Muscle of leg (tissue), 11 donors: ENCODE data around the gene PRR36. TPM values are rescaled to one million over a fixed set of nuclear protein-coding genes. Genes with fewer than 3 reads are reported as not detected.

Source experiments
- DNase-seq: peaks from one replicate; pipeline ENCODE4 v3.0.0; 2013
- H3K27ac ChIP-seq: one replicate; pipeline ENCODE4 v1.5.1; 2013; ENCODE audit warnings: mild to moderate bottlenecking, low read length, control low read depth
- H3K27me3 ChIP-seq: one replicate; pipeline ENCODE4 v1.6.1; 2013; ENCODE audit warnings: low read length; ENCODE audit not compliant: control insufficient read depth, insufficient read depth
- H3K36me3 ChIP-seq: one replicate; pipeline ENCODE4 v1.6.1; 2013; ENCODE audit warnings: low read length; ENCODE audit not compliant: control insufficient read depth, insufficient read depth
- H3K4me1 ChIP-seq: one replicate; pipeline ENCODE4 v1.6.1; 2013; ENCODE audit warnings: low read length; ENCODE audit not compliant: control insufficient read depth, insufficient read depth
- H3K4me3 ChIP-seq: one replicate; pipeline ENCODE4 v1.5.1; 2013; ENCODE audit warnings: low read length, control low read depth
- H3K9me3 ChIP-seq: replicated peaks from 2 replicates; pipeline ENCODE4 v1.6.1; 2013; ENCODE audit warnings: low read depth, low read length; ENCODE audit not compliant: control insufficient read depth
- WGBS: methylation state at CpG from one replicate; pipeline ENCODE4 v1.1.5; 2013; ENCODE audit warnings: missing lambda C conversion rate; ENCODE audit not compliant: insufficient coverage; 5-methylcytosine and 5-hydroxymethylcytosine counted together
- polyA plus RNA-seq, 8 donors: library from polyadenylated mRNA; unstranded; fragments of 120-200 nt; gene quantifications; one replicate each; pipeline versions ENCODE4 v1.2.1 to v1.2.3, GENCODE V29; 2013; ENCODE audit warnings: inconsistent platforms in 1 of 8, low replicate concordance in 1 of 8; ENCODE audit not compliant: insufficient read length in 8 of 8, insufficient read depth in 1 of 8
- total RNA-seq: library from RNA; stranded (reverse); fragments of 120-200 nt; gene quantifications from one replicate; pipeline ENCODE4 v1.2.4, GENCODE V29; 2013

Gene PRR36
- total and polyA plus RNA-seq, 9 donors: 0.09 to 0.96 (median 0.34) TPM

DNA sequence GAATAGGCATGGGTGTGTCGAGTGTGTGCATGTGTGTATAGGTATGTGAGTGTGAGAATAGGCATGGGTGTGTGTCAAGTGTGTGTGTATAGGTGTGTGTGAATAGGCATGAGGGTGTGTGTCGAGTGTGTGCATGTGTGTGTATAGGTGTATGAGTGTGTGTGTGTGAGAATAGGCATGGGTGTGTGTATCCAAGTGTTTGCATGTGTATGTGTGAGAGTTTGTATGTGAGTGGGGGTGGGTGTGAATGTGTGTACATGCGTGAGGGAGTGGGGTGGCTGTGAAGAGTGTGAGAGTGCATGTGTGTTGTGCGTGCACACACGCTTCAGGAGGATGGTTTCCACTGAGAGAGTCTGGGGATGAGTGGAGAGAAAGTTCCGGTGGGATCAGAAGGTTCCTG, 30.7 kb downstream of the PRR36 start:
- Histone ChIP-seq H3K4me3 (no peak overlapping the region), H3K4me1 (no peaks in the 10 kb centered on the region), H3K27ac (no peak overlapping the region), H3K9me3 (no peaks in the 10 kb centered on the region), H3K27me3 (no peaks in the 10 kb centered on the region), H3K36me3 (no peaks in the 10 kb centered on the region)
- WGBS: 78% methylated on average over 5 of the region's 6 CpGs
- DNase-seq: no peak

DNA sequence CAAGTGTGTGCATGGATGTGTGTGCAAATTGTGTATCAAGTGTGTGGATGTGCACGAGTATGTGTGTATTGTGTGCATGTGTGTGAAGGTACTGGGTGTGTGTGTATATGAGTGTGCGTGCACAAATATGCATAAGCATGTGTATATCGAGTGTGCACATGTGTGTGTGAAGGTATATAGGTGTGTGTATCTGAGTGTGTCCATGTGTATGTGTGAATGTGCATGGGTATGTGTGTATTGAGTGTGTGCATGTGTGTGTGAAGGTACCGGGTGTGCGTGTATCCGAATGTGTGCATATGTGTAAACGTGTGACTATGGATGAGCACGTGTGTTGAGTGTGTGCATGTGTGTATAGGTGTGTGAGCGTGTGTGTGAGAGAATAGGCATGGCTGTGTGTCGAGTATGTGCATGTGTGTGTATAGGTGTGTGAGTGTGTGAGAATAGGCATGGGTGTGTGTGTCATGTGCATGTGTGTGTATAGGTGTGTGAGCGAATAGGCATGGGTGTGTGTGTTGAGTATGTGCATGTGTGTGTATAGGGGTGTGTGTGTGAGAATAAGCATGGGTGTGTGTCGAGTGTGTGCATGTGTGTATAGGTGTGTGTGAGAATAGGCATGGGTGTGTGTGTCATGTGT, 31.4 kb downstream of the PRR36 start:
- H3K36me3 ChIP-seq: no peaks in the 10 kb centered on the region
- DNase-seq: no peak
- no peak overlapping the region for H3K4me3 ChIP-seq
- H3K4me1 ChIP-seq: no peaks in the 10 kb centered on the region
- 95% methylated on average over 12 of the region's 12 CpGs for WGBS
- no peak overlapping the region for H3K27ac ChIP-seq
- H3K27me3 ChIP-seq: no peaks in the 10 kb centered on the region
- H3K9me3 ChIP-seq: no peaks in the 10 kb centered on the region

DNA sequence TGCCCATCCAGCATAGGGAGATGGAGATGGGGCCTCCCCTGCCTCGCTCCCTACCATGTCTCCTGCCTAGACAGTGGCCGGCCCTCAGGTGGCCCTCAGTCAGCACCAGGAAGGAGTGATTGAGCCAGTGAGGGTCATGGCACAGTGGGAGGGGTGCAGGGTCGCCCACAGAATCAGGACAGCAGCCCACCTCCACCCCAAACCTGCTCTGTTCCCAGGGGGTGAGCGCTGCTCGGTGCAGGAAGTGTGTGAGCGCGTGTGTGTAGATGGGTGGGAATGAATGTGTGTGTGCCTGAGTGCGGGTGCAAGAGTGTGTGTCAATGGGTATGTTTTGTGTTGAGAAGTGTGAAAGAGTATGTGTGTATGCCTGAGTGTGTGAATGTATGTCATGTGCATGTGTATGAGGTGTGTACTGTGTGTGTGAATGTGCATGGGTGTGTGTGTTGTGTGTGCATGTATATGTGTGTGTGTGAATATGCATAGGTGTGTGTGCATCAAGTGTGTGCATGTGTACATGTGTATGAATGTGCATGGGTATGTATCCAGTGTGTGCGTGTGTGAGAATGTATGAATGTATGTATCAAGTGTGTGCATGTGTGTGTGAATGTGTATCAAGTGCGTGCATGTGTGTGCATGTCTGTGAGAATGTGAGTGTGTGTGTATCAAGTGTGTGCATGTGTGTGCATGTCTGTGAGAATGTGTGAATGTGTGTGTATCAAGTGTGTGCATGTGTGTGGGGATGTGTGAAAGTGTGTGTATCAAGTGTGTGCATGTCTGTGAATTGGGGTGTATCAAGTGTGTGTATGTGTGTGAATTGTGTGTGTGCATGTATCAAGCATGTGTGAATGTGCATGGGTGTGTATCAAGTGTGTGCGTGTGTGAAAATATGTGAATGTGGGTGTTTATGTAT, 32.2 kb downstream of the PRR36 start:
- 85% methylated on average over 8 of the region's 11 CpGs for WGBS
- H3K36me3 ChIP-seq: no peaks in the 10 kb centered on the region
- H3K9me3 ChIP-seq: no peaks in the 10 kb centered on the region
- no peaks in the 10 kb centered on the region for H3K27me3 ChIP-seq
- no peak overlapping the region for H3K27ac ChIP-seq
- DNase-seq: no peak
- no peak overlapping the region for H3K4me3 ChIP-seq
- no peaks in the 10 kb centered on the region for H3K4me1 ChIP-seq

DNA sequence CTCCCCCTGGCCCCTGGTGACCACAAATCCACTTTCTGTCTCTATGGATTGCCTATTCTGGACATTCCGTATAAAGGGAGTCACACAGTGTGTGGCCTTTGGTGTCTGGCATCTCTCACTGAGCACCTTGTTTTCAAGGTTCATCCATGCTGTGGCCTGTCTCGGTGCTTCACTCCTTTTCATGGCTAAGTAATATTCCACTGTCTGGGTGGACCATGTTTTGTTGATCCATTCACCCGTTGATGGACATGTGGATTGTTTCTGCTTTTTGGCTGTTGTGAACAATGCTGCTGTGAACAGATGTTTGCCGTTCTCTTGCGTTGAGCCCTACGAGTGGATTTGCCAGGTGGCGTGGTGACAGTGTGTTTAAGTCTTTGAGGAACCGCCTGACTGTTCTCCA, 33.6 kb downstream of the PRR36 start:
- no peak for DNase-seq
- Histone ChIP-seq H3K27ac (no peak overlapping the region), H3K4me1 (no peaks in the 10 kb centered on the region), H3K27me3 (no peaks in the 10 kb centered on the region), H3K36me3 (no peaks in the 10 kb centered on the region), H3K9me3 (no peaks in the 10 kb centered on the region), H3K4me3 (no peak overlapping the region)
- 100% methylated on average over 2 of the region's 8 CpGs for WGBS

DNA sequence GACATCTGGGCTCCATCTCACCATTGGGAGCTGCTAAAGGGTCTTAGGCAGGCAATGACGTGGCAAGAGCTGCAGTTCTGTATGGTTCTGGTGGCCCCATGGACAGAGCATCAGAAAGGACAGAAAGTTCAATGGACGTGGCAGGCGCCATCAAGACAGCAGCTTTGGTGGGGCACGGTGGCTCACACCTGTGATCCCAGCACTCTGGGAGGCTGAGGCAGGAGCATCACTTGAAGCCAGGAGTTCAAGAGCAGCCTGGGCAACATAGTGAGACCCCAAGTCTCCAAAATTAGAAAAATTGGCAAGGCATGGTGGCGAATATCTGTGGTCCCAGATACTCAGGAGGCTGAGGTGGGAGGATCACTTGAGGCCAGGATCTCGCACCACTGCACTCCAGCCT, 34.7 kb downstream of the PRR36 start:
- no peak for DNase-seq
- Histone ChIP-seq H3K36me3 (no peaks in the 10 kb centered on the region), H3K4me1 (no peaks in the 10 kb centered on the region), H3K27ac (no peak overlapping the region), H3K4me3 (no peak overlapping the region), H3K9me3 (no peaks in the 10 kb centered on the region), H3K27me3 (no peaks in the 10 kb centered on the region)
- WGBS: 91% methylated on average over 4 of the region's 6 CpGs

DNA sequence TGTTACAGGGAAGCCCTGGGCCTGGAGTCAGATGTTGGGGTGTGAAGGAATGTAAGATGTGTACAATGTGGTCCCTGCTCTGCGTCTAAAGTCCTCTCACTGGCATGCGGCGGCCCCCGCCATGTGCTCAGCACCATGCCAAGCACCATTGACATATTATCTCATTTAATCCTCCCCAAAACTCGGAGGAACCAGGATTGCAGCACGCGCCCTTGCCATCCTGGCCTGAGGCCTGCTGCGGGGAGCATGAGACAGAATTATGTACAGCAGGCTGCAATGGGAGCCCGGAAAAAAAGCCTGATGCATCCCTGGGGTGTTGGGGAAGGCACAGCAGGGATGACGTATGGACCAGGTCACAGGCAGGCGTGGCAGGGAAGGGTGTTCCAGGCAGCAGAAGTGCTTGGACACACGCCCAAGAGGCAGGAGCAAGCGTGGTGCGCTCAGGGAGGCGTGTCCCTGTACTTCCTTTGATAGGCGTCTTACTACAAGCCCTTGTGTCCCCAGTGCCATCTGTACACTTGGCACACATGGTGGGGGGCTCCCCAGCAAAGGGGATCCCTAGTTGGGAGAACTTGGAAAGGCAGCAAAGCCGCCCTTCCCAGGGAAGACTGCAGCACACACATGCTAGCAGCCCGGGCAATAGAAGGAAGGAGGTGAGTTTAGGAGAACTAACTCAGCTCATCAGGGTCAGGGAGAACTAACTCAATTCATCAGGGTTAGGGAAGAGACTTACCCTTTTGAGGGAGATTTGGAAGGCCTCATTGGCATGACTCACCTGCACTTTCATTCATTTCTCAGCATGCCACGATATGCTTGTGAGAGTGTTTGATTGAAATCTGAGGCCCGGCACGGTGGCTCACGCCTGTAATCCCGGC, 40.7 kb downstream of the PRR36 start:
- H3K27ac ChIP-seq: peak overlapping the region; percentile 24
- no peak overlapping the region for H3K4me3 ChIP-seq
- 61% methylated on average over 15 of the region's 23 CpGs for WGBS

DNA sequence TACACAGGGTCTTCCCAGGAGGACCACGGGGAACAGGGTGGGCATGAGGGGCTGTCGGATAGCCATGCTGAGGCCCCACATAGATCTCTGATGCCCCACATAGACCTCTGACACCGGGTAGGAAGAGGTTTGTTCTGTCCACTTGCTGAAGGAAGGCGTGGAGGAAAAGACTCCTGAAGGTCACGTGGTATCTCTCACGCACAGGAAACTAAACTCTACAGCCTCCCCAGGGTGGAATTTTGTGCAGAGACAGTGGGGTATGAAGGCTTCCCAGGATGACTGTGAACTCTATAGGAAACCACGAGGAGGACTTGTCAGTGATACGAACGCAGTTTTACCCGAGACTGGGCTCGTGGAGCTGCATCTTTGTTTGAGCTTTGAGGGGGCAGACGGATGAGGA, 41.4 kb downstream of the PRR36 start:
- H3K9me3 ChIP-seq: no peaks in the 10 kb centered on the region
- peak; percentile 32 for DNase-seq
- no peak overlapping the region for H3K4me3 ChIP-seq
- H3K27me3 ChIP-seq: no peaks in the 10 kb centered on the region
- H3K36me3 ChIP-seq: no peaks in the 10 kb centered on the region
- peak overlapping the region; percentile 24 for H3K27ac ChIP-seq
- H3K4me1 ChIP-seq: peaks cover 42% of the 10 kb centered on the region
- 50% methylated on average over 4 of the region's 12 CpGs for WGBS

More for the DNA sequence above, 40.7 kb downstream of the PRR36 start:
- Histone ChIP-seq H3K36me3 (no peaks in the 10 kb centered on the region), H3K4me1 (peaks cover 41% of the 10 kb centered on the region), H3K27me3 (no peaks in the 10 kb centered on the region), H3K9me3 (no peaks in the 10 kb centered on the region)
- peak; percentile 64 for DNase-seq

DNA sequence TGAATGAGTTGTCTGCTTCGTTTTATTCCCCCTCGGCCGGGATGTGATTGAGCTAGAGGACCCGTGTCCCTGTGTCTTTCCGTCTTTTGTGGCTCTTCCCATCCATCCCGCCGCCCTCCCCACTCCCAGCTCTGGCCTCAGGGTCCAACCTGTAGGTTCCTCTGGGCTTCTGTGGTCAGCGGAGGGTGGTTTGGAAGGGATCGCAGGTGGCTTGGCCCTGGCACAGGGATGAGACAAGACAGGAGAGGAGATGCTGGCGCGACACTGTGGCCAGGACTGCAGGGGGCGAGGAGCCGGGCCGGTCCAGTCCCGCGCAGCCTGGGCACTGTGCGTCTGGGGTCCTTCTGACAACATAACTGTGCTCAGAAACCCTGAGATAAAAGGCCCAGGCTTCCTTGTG, 42.2 kb downstream of the PRR36 start:
- no peaks in the 10 kb centered on the region for H3K36me3 ChIP-seq
- no peak overlapping the region for H3K4me3 ChIP-seq
- H3K4me1 ChIP-seq: peaks cover 42% of the 10 kb centered on the region
- H3K27ac ChIP-seq: no peak overlapping the region
- H3K9me3 ChIP-seq: no peaks in the 10 kb centered on the region
- 91% methylated on average over 10 of the region's 17 CpGs for WGBS
- H3K27me3 ChIP-seq: no peaks in the 10 kb centered on the region
- DNase-seq: no peak

DNA sequence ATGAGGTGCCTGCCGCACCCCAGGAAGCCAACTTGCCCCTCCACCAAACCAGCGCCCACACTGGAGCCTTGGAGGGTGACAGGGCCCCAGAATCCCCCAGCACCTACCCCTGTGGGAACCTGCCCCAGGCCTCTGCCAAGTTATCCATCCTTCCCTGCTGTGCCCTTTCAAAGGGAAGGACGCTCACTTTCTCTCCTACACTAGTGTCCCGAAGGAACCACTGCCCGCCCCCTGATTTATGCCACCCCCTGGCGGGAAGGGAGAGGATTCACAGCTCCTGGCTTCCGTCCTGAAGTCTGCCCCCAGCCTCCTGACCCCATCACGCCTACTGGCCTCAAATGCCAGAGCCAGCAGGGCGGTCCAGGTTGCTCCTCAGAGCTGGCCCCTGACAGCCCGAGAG, 42.7 kb downstream of the PRR36 start:
- no peak overlapping the region for H3K4me3 ChIP-seq
- no peaks in the 10 kb centered on the region for H3K9me3 ChIP-seq
- no peaks in the 10 kb centered on the region for H3K36me3 ChIP-seq
- H3K27me3 ChIP-seq: no peaks in the 10 kb centered on the region
- peak; percentile 23 for DNase-seq
- 61% methylated on average over 2 of the region's 10 CpGs for WGBS
- H3K27ac ChIP-seq: no peak overlapping the region
- peaks cover 42% of the 10 kb centered on the region for H3K4me1 ChIP-seq

DNA sequence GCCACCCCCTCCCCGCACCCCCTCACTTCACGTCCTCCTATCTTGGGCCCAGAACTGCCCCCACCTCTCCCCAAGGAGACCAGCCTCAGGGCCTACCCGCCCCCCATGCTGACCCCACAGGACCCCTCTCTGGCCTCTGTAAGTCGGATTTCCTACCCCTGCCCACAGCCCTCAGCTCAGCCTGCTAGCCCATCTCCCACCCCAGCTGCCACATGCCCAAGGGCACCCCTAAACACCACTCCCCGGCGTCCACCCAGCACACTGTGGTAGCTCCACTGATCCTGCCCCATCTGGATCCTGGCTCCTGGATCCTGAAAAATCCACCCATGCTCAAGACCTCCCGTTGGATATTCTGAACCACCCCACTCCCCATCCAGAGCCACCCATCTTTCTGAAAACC, 43.4 kb downstream of the PRR36 start:
- no peaks in the 10 kb centered on the region for H3K27me3 ChIP-seq
- peaks cover 42% of the 10 kb centered on the region for H3K4me1 ChIP-seq
- 28% methylated on average over 6 of the region's 7 CpGs for WGBS
- no peak for DNase-seq
- no peaks in the 10 kb centered on the region for H3K36me3 ChIP-seq
- no peaks in the 10 kb centered on the region for H3K9me3 ChIP-seq
- no peak overlapping the region for H3K27ac ChIP-seq
- peak overlapping the region; percentile 52 for H3K4me3 ChIP-seq
